Measurements from ENCODE around the gene XG. TPM values are rescaled to one million over a fixed set of nuclear protein-coding genes. Genes with fewer than 3 reads are reported as not detected.

XG gene
- total and polyA plus RNA-seq, 2 of the 4 experiments (the other 2 are of a cell fraction) = under 0.01 TPM; not detected in 1

- TF ChIP-seq BHLHE40 (IDR thresholded peaks at IDR 0.05; ENCODE audit: low read depth, low read length) (no peak), CHD1 (IDR thresholded peaks at IDR 0.05; ENCODE audit: low read depth, low read length) (no peak), RCOR1 (IDR thresholded peaks at IDR 0.05; ENCODE audit: insufficient replicate concordance, low read length) (no peak)
- H2BK120ac ChIP-seq (ENCODE audit: low read depth, low read length) = no peak overlapping the region
- no peak overlapping the region for H2BK5ac ChIP-seq (ENCODE audit: low read depth, low read length, poor library complexity, severe bottlenecking)
- ChIA-PET POLR2A (ENCODE audit: unreplicated experiment) (no interaction called here), CTCF (no interaction called here)
- no peak overlapping the region for H3K18ac ChIP-seq (ENCODE audit: low read depth, low read length)
- H4K5ac ChIP-seq (ENCODE audit: low read depth, low read length) = no peak overlapping the region
- no peak overlapping the region for H3K4me3 ChIP-seq (ENCODE audit: insufficient read depth, low read depth, low read length)
- no peaks in the 10 kb centered on the region for H4K20me1 ChIP-seq (ENCODE audit: insufficient read depth, low read length)
- no peak overlapping the region for H4K91ac ChIP-seq (ENCODE audit: insufficient read depth, low read depth, low read length)
- no peak overlapping the region for H2AK5ac ChIP-seq (ENCODE audit: low read depth, low read length)
- H3K9me1 ChIP-seq (ENCODE audit: insufficient read depth, low read length) = no peaks in the 10 kb centered on the region
- dilution Hi-C loops (cut with HindIII; ENCODE audit: low sequenced_read_pairs, unreplicated experiment) (no loop called here), intact Hi-C loops (cut with micrococcal nuclease) (no loop called here), in situ Hi-C loops (cut with MboI; ENCODE audit: low sequenced_read_pairs) (no loop called here)
- no peak overlapping the region for H3K9ac ChIP-seq (ENCODE audit: low read depth, low read length)
- WGBS, 2 experiments (ENCODE audit: extremely low coverage in 2 of 2, insufficient read length in 1 of 2) = no CpG with 5 or more reads among the region's 4 CpGs
- no peak for ATAC-seq (ENCODE audit: low read depth)
- H3K9me3 ChIP-seq (ENCODE audit: control insufficient read depth, insufficient read depth, low read length) = no peaks in the 10 kb centered on the region
- no peak overlapping the region for H3K27ac ChIP-seq (ENCODE audit: insufficient read depth, low read length)
- no peak overlapping the region for H3K56ac ChIP-seq (ENCODE audit: extremely low read depth, insufficient read depth, low read length)
- no peak for DNase-seq
- peaks cover 10% of the 10 kb centered on the region for H3K27me3 ChIP-seq (ENCODE audit: control insufficient read depth, insufficient read depth, low read length)
- no peak overlapping the region for H4K8ac ChIP-seq (ENCODE audit: low read depth in 2 of 2, low read length in 2 of 2)
- no peaks in the 10 kb centered on the region for H3K4me1 ChIP-seq (ENCODE audit: control insufficient read depth, insufficient read depth, low read length)
- H3K4ac ChIP-seq (ENCODE audit: low read depth, low read length) = no peak overlapping the region
- no peak overlapping the region for H3K4me2 ChIP-seq (ENCODE audit: low read depth, low read length)
- no peak overlapping the region for H2AFZ ChIP-seq (replicated peaks; ENCODE audit: low read length, poor library complexity)
- no TSS peak for BruUV-seq (replicated peaks)
- H3K79me1 ChIP-seq (ENCODE audit: low read depth in 1 of 2, low read length in 2 of 2) = no peaks in the 10 kb centered on the region
- H3K14ac ChIP-seq (replicated peaks; ENCODE audit: low read depth, low read length) = no peak overlapping the region
- H3K36me3 ChIP-seq (ENCODE audit: control insufficient read depth, insufficient read depth, low read length) = no peaks in the 10 kb centered on the region
- no peak overlapping the region for H2AK9ac ChIP-seq (replicated peaks; ENCODE audit: low read depth, low read length, poor library complexity)
- H2BK20ac ChIP-seq (ENCODE audit: low read depth, low read length) = no peak overlapping the region
- H2BK15ac ChIP-seq (ENCODE audit: low read depth, low read length) = no peak overlapping the region
- no peak overlapping the region for H3K23ac ChIP-seq (ENCODE audit: low read depth, low read length)
Measured at GRCh38 chrX:2788980-2789379, 37.1 kb downstream of the XG start.

All from IMR-90 (cell line).